ENCODE measurements around the gene MAP3K15.

GRCh38 chrX:19549838-19550237 lies 34.5 kb upstream of the MAP3K15 start:
- TF ChIP-seq REST (IDR thresholded peaks at IDR 0.05; ENCODE audit: insufficient read depth in 1 of 2, low read depth in 2 of 2, low read length in 2 of 2) (no peak), SIN3A (IDR thresholded peaks at IDR 0.05; ENCODE audit: borderline replicate concordance, insufficient read depth, low read length) (no peak), POLR2AphosphoS5 (IDR thresholded peaks at IDR 0.05; ENCODE audit: low read depth, low read length) (no peak)
